ENCODE measurements around the gene SPATC1L. TPM values are rescaled to one million over a fixed set of nuclear protein-coding genes. Genes with fewer than 3 reads are reported as not detected.

The SPATC1L gene
- total RNA-seq, 1 donor from 2014 or later = 32.8 TPM

DNA sequence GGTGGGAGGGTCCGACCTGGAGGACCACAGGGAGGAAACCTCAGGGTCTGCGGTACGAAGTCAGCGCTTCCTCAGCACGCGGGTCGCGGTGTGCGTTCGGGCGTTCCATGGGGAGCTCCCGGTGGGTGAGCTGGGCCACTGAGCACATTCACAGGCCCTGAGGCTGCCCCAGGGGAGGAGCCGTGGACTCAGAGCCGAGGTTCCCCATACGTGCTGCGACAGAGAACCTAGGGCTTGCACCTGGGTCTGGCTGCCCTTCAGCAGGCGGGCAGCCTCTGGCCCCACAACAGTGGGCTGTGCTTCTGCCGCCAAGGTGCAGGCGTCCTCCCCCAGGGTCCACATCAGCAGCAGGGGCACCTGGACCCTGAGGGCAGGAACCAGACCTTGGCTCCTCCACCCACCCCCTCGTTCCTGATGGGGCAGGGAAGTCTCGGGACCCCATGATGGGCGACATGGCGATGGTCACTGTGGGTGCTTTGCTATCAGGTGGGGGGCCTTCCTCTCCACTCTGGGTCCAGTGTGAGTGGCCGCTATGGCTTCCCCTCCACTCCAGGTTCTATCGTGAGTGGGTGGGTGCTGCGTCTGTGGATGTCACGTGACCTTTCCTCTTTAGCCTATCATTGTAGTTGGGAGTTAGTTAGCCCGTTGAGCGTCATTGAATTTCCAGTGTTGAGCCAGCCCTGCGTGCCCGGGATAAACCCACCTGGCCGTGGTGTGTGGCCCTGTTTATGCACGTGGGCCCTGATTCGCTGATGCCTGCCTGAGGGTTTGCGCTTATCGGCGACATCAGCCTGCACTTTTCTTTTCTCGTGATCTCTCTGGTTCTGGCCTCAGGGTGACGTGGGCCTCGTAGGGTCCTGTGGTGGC, 56.8 kb downstream of the SPATC1L start:
- no peaks in the 10 kb centered on the region for H3K36me3 Mint-ChIP-seq (ENCODE audit: insufficient read depth)
- no peak overlapping the region for H3K27ac Mint-ChIP-seq
- H3K4me3 Mint-ChIP-seq (ENCODE audit: low read depth) = no peak overlapping the region
- H3K4me1 Mint-ChIP-seq (ENCODE audit: low read depth) = no peaks in the 10 kb centered on the region
- TF ChIP-seq, protein P1, sequence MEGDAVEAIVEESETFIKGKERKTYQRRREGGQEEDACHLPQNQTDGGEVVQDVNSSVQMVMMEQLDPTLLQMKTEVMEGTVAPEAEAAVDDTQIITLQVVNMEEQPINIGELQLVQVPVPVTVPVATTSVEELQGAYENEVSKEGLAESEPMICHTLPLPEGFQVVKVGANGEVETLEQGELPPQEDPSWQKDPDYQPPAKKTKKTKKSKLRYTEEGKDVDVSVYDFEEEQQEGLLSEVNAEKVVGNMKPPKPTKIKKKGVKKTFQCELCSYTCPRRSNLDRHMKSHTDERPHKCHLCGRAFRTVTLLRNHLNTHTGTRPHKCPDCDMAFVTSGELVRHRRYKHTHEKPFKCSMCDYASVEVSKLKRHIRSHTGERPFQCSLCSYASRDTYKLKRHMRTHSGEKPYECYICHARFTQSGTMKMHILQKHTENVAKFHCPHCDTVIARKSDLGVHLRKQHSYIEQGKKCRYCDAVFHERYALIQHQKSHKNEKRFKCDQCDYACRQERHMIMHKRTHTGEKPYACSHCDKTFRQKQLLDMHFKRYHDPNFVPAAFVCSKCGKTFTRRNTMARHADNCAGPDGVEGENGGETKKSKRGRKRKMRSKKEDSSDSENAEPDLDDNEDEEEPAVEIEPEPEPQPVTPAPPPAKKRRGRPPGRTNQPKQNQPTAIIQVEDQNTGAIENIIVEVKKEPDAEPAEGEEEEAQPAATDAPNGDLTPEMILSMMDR (IDR thresholded peaks at IDR 0.05; ENCODE audit: unreplicated experiment) = no peak
- H3K27me3 Mint-ChIP-seq = no peaks in the 10 kb centered on the region
- H3K9me3 Mint-ChIP-seq (ENCODE audit: low read depth) = no peaks in the 10 kb centered on the region
- DNase-seq (ENCODE audit: low spot score, unreplicated experiment) = no peak

- TF ChIP-seq, protein P1 (IDR thresholded peaks at IDR 0.05; ENCODE audit: unreplicated experiment) = no peak
- Mint-ChIP-seq H3K4me1 (ENCODE audit: low read depth) (no peaks in the 10 kb centered on the region), H3K9me3 (ENCODE audit: low read depth) (no peaks in the 10 kb centered on the region), H3K4me3 (ENCODE audit: low read depth) (no peak overlapping the region), H3K27ac (no peak overlapping the region), H3K36me3 (ENCODE audit: insufficient read depth) (no peaks in the 10 kb centered on the region), H3K27me3 (no peaks in the 10 kb centered on the region)
- DNase-seq (ENCODE audit: low spot score, unreplicated experiment) = no peak
Measured at GRCh38 chr21:46126309-46127238, 57.7 kb downstream of the SPATC1L start.

GRCh38 chr21:46125846-46126301, 58.4 kb downstream of the SPATC1L start:
- TF ChIP-seq, protein P1 (IDR thresholded peaks at IDR 0.05; ENCODE audit: unreplicated experiment) = no peak
- no peaks in the 10 kb centered on the region for H3K4me1 Mint-ChIP-seq (ENCODE audit: low read depth)
- H3K9me3 Mint-ChIP-seq (ENCODE audit: low read depth) = no peaks in the 10 kb centered on the region
- H3K27me3 Mint-ChIP-seq = no peaks in the 10 kb centered on the region
- no peak overlapping the region for H3K4me3 Mint-ChIP-seq (ENCODE audit: low read depth)
- no peaks in the 10 kb centered on the region for H3K36me3 Mint-ChIP-seq (ENCODE audit: insufficient read depth)
- DNase-seq (ENCODE audit: low spot score, unreplicated experiment) = peak; percentile 8
- no peak overlapping the region for H3K27ac Mint-ChIP-seq

DNA sequence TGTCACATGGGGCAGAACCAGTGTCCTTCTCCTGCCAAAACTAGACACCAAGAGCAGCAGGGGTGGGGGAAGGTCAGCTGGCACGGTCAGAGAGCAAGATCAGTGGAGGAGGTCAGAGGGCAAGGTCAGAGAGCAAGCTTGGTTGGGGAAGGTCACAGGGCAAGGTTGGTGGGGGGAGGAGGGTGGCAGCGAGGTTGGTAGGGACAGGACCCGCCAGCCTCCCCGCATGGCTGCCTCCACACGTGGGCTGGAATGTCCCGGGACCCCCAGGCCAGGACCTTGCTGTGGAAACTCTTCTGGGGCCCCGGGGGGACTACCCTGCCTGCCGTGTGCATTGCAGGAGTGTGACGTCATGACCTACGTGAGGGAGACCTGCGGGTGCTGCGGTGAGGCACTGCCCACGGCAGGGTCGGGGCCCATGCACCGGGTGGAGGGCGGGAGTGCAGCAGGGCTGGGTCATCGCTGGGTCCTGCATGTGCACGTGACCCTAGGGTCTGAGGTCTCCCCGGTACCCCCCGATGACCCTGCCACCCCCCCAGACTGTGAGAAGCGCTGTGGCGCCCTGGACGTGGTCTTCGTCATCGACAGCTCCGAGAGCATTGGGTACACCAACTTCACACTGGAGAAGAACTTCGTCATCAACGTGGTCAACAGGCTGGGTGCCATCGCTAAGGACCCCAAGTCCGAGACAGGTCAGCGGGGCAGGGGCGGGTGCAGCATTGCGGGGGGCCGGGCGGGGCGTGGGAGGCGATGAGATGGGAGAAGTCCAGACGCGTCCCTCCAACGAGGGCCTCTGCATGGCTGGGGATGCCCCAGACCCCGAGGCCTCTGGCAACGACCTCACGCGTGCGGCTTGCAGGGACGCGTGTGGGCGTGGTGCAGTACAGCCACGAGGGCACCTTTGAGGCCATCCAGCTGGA, 59.1 kb downstream of the SPATC1L start:
- TF ChIP-seq, protein P1 (IDR thresholded peaks at IDR 0.05; ENCODE audit: unreplicated experiment) = no peak
- Mint-ChIP-seq H3K4me1 (ENCODE audit: low read depth) (no peaks in the 10 kb centered on the region), H3K36me3 (ENCODE audit: insufficient read depth) (no peaks in the 10 kb centered on the region), H3K9me3 (ENCODE audit: low read depth) (no peaks in the 10 kb centered on the region), H3K27ac (no peak overlapping the region), H3K27me3 (no peaks in the 10 kb centered on the region), H3K4me3 (ENCODE audit: low read depth) (no peak overlapping the region)
- peak; percentile 8 for DNase-seq (ENCODE audit: low spot score, unreplicated experiment)
